ENCODE results near the gene TMEM178A. TPM values are rescaled to one million over a fixed set of nuclear protein-coding genes. Genes with fewer than 3 reads are reported as not detected.

The TMEM178A gene
- total RNA-seq, 1 donor from 2014 or later = 28.7 TPM

DNA sequence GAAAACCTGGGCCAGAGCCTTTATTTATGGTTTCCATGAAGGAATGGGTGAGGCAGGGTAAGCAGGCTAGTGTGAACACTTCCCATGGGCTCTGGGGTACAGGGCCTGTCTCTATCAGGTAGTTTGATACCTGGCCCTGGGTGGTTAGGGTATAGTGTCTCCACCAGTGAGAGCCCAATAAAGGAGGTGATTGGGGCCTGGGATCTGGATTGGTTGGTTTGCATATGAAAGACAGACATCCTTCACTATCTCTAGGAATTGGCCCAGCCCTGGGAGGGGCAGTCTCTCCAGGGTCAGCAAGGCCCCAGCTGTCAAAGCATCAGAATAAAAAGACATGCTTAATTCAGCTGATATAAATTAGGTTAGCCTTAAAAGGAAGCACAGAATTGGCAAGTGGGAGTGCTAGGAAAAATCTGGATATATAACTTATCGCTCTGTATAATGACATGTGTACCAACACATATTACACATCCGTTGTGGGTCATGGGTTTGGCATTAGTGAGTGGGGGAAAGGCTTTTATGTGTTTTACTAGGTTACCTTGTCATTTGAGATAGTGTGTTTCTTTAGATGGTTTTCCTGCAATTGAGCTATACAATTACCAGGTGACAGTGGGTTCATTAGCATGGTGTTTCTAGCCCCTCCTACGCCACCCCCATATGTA lies 18.5 kb upstream of the TMEM178A start:
- Histone ChIP-seq H3K27me3 (ENCODE audit: insufficient read depth, low read length) (no peaks in the 10 kb centered on the region), H3K4me1 (ENCODE audit: insufficient read depth, low read length) (peaks cover 7% of the 10 kb centered on the region), H3K9ac (ENCODE audit: low read length) (no peak overlapping the region), H3K27ac (ENCODE audit: low read depth, low read length) (no peak overlapping the region), H4K20me1 (ENCODE audit: insufficient read depth, low read length) (no peaks in the 10 kb centered on the region), H3K79me2 (ENCODE audit: insufficient read depth, low read length) (no peaks in the 10 kb centered on the region), H3K9me3 (ENCODE audit: insufficient read depth, low read depth, low read length) (no peaks in the 10 kb centered on the region), H3K36me3 (ENCODE audit: insufficient read depth, low read length) (no peaks in the 10 kb centered on the region), H3K4me2 (ENCODE audit: low read length) (no peak overlapping the region), H3K4me3 (ENCODE audit: insufficient read depth, low read depth, low read length) (no peak overlapping the region), H2AFZ (ENCODE audit: low read depth, low read length) (no peak overlapping the region)
- Mint-ChIP-seq H3K4me3 (ENCODE audit: unreplicated experiment) (no peak overlapping the region), H3K4me1 (ENCODE audit: low read depth, unreplicated experiment) (peaks cover 13% of the 10 kb centered on the region), H3K27me3 (ENCODE audit: low read depth, unreplicated experiment) (no peaks in the 10 kb centered on the region), H3K27ac (ENCODE audit: unreplicated experiment) (no peak overlapping the region), H3K9me3 (ENCODE audit: unreplicated experiment) (no peaks in the 10 kb centered on the region), H3K36me3 (ENCODE audit: low read depth, unreplicated experiment) (peaks cover 4% of the 10 kb centered on the region)
- FAIRE-seq (no peak), DNase-seq (ENCODE audit: low read depth) (no peak)
- TF ChIP-seq, protein P1, sequence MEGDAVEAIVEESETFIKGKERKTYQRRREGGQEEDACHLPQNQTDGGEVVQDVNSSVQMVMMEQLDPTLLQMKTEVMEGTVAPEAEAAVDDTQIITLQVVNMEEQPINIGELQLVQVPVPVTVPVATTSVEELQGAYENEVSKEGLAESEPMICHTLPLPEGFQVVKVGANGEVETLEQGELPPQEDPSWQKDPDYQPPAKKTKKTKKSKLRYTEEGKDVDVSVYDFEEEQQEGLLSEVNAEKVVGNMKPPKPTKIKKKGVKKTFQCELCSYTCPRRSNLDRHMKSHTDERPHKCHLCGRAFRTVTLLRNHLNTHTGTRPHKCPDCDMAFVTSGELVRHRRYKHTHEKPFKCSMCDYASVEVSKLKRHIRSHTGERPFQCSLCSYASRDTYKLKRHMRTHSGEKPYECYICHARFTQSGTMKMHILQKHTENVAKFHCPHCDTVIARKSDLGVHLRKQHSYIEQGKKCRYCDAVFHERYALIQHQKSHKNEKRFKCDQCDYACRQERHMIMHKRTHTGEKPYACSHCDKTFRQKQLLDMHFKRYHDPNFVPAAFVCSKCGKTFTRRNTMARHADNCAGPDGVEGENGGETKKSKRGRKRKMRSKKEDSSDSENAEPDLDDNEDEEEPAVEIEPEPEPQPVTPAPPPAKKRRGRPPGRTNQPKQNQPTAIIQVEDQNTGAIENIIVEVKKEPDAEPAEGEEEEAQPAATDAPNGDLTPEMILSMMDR (IDR thresholded peaks at IDR 0.05; ENCODE audit: insufficient read depth, low read depth, low read length) = no peak
- TF ChIP-seq EZH2 (IDR thresholded peaks at IDR 0.05; ENCODE audit: insufficient read depth, low read length) = no peak

DNA sequence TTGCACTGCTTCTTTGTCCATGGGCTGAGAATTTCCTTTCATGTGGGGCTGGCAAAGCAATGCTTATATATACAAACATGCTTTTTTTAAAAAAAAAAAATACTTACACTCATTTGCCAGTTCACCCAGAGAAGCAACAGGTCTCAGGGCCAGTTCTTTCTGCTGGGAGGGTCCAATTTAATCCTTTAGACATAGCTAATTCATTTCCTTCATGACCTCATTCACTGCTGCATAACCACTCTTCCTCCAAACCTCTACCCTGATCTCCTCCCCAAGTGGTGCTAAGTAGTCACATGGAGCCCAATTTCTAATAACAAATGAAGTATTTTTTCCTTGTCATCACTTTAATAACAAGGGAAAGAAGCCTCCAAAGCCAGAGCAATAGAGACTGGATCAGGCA lies 17.1 kb upstream of the TMEM178A start:
- no peak overlapping the region for H3K27ac Mint-ChIP-seq (ENCODE audit: unreplicated experiment)
- TF ChIP-seq, protein P1 (IDR thresholded peaks at IDR 0.05; ENCODE audit: insufficient read depth, low read depth, low read length) = no peak
- no peak for TF ChIP-seq EZH2 (IDR thresholded peaks at IDR 0.05; ENCODE audit: insufficient read depth, low read length)
- no peaks in the 10 kb centered on the region for H3K9me3 Mint-ChIP-seq (ENCODE audit: unreplicated experiment)
- Histone ChIP-seq H3K4me3 (ENCODE audit: insufficient read depth, low read depth, low read length) (no peak overlapping the region), H4K20me1 (ENCODE audit: insufficient read depth, low read length) (no peaks in the 10 kb centered on the region), H3K36me3 (ENCODE audit: insufficient read depth, low read length) (no peaks in the 10 kb centered on the region), H3K4me2 (ENCODE audit: low read length) (no peak overlapping the region), H3K27ac (ENCODE audit: low read depth, low read length) (no peak overlapping the region), H3K4me1 (ENCODE audit: insufficient read depth, low read length) (no peaks in the 10 kb centered on the region), H2AFZ (ENCODE audit: low read depth, low read length) (no peak overlapping the region), H3K9ac (ENCODE audit: low read length) (no peak overlapping the region), H3K27me3 (ENCODE audit: insufficient read depth, low read length) (no peaks in the 10 kb centered on the region), H3K9me3 (ENCODE audit: insufficient read depth, low read depth, low read length) (no peaks in the 10 kb centered on the region), H3K79me2 (ENCODE audit: insufficient read depth, low read length) (no peaks in the 10 kb centered on the region)
- peaks cover 4% of the 10 kb centered on the region for H3K36me3 Mint-ChIP-seq (ENCODE audit: low read depth, unreplicated experiment)
- no peaks in the 10 kb centered on the region for H3K27me3 Mint-ChIP-seq (ENCODE audit: low read depth, unreplicated experiment)
- peaks cover 7% of the 10 kb centered on the region for H3K4me1 Mint-ChIP-seq (ENCODE audit: low read depth, unreplicated experiment)
- no peak overlapping the region for H3K4me3 Mint-ChIP-seq (ENCODE audit: unreplicated experiment)
- DNase-seq (ENCODE audit: low read depth) (no peak), FAIRE-seq (no peak)

DNA sequence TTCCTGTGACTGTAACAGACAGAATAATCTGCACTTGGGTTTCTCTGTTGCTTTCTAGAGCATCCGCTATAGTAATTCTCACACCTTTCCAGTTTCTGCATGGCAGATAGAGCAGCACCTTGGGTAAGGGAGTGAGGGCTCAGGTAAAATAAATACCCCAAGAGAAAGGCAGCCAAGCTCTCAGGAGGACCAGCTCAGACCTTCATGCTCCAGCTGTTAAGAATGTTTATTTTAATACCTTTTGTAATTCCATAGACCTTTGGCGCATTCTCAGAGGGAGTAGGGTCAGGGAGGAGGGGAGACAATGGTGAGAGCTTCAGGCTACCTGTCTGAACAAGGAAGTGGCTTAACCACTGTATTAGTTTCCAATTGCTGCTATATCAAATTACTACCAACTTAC lies 16.2 kb upstream of the TMEM178A start:
- no peak overlapping the region for H3K4me3 ChIP-seq (ENCODE audit: insufficient read depth, low read depth, low read length)
- H3K9me3 ChIP-seq (ENCODE audit: insufficient read depth, low read depth, low read length) = no peaks in the 10 kb centered on the region
- H3K4me1 Mint-ChIP-seq (ENCODE audit: low read depth, unreplicated experiment) = peaks cover 7% of the 10 kb centered on the region
- FAIRE-seq (no peak), DNase-seq (ENCODE audit: low read depth) (no peak)
- no peak overlapping the region for H3K9ac ChIP-seq (ENCODE audit: low read length)
- H3K79me2 ChIP-seq (ENCODE audit: insufficient read depth, low read length) = no peaks in the 10 kb centered on the region
- H4K20me1 ChIP-seq (ENCODE audit: insufficient read depth, low read length) = no peaks in the 10 kb centered on the region
- no peak for TF ChIP-seq EZH2 (IDR thresholded peaks at IDR 0.05; ENCODE audit: insufficient read depth, low read length)
- TF ChIP-seq, protein P1 (IDR thresholded peaks at IDR 0.05; ENCODE audit: insufficient read depth, low read depth, low read length) = no peak
- no peak overlapping the region for H3K4me2 ChIP-seq (ENCODE audit: low read length)
- no peaks in the 10 kb centered on the region for H3K36me3 ChIP-seq (ENCODE audit: insufficient read depth, low read length)
- no peak overlapping the region for H3K27ac Mint-ChIP-seq (ENCODE audit: unreplicated experiment)
- H3K4me3 Mint-ChIP-seq (ENCODE audit: unreplicated experiment) = no peak overlapping the region
- H3K9me3 Mint-ChIP-seq (ENCODE audit: unreplicated experiment) = no peaks in the 10 kb centered on the region
- H3K27ac ChIP-seq (ENCODE audit: low read depth, low read length) = no peak overlapping the region
- no peaks in the 10 kb centered on the region for H3K27me3 ChIP-seq (ENCODE audit: insufficient read depth, low read length)
- no peaks in the 10 kb centered on the region for H3K4me1 ChIP-seq (ENCODE audit: insufficient read depth, low read length)
- no peak overlapping the region for H2AFZ ChIP-seq (ENCODE audit: low read depth, low read length)
- H3K27me3 Mint-ChIP-seq (ENCODE audit: low read depth, unreplicated experiment) = no peaks in the 10 kb centered on the region
- H3K36me3 Mint-ChIP-seq (ENCODE audit: low read depth, unreplicated experiment) = peaks cover 4% of the 10 kb centered on the region
